HG02884 (cell line): ENCODE results near the gene PLSCR4.
"Not testable (repeated sequence)": the region's sequence is repeated elsewhere in the genome, so short reads cannot be mapped to it uniquely, and the experiment has no call there.

Experiments
- ATAC-seq: cut with Tn5 transposase; IDR thresholded peaks from one replicate; pipeline ENCODE4 v1.9.1; 2021; ENCODE audit warnings: mild to moderate bottlenecking, moderate library complexity; ENCODE audit not compliant: unreplicated experiment

PLSCR4 gene, protein sequence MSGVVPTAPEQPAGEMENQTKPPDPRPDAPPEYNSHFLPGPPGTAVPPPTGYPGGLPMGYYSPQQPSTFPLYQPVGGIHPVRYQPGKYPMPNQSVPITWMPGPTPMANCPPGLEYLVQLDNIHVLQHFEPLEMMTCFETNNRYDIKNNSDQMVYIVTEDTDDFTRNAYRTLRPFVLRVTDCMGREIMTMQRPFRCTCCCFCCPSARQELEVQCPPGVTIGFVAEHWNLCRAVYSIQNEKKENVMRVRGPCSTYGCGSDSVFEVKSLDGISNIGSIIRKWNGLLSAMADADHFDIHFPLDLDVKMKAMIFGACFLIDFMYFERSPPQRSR

DNA sequence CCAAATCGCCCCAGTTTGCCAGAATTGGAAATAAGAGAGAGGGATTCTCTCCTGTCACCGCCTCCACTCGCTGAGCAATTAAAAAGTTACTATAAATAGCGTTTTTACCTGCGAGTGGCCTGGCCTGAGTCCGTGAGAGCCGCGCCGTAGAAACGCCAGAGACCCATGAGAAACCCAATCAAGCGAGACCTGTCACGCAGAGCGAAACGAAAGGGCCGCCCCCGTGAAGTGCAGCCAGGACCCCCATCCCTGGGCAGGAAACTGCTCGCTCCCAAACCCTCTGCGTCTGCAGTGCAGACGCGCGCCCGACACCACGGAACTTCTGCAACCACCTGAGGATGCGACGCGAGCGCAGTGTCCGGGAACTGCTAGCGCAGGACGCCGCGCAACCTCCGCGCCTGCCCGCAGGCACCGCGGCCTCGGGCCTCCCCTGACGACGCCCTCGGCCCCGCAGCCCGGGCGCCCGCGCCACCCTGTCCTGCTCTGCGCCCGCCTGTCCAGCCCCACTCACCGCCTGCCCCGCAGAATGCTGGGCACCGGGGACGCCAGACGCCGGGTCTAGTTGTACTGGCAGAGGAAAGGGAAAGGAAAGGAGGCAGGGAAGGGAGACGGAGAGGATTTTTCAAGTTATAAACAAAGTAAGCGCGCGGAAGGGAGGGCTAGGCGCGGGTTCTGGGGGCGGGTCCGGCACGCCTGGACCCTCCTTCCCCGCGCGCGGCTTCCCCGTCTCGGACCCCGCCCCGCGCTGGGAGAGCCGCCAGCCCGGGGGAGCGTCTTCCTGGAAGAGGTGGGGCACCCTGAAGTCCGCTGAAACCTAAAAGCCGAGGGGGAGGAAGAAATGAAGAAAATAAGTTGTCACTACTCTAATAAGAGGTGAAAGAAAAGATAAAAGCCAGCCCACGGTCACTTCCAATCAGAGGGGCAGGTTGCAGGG, at the start of gene PLSCR4:
TSS of gene PLSCR4 (minus strand) at position 657 of the 934 bp plus-strand sequence. CDS start 29,034 bp downstream, outside the sequence.
- ATAC-seq: peak; percentile 54

DNA sequence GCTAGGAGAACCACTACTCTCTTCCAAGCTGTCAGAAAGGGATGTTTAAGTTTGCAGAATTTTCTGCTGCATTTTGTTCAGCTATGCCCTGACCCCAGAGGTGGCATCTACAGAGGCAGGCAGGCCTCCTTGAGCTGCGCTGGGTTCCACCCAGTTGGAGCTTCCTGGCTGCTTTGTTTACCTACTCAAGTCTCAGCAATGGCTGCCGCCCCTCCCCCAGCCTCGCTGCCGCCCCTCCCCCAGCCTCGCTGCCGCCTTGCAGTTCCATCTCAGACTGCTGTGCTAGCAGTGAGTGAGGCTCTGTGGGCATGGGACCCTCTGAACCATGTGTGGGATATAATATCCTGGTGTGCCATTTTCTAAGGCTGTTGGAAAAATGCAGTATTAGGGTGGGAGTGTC, 42.5 kb upstream of the PLSCR4 start:
- ATAC-seq: not testable (repeated sequence)

DNA sequence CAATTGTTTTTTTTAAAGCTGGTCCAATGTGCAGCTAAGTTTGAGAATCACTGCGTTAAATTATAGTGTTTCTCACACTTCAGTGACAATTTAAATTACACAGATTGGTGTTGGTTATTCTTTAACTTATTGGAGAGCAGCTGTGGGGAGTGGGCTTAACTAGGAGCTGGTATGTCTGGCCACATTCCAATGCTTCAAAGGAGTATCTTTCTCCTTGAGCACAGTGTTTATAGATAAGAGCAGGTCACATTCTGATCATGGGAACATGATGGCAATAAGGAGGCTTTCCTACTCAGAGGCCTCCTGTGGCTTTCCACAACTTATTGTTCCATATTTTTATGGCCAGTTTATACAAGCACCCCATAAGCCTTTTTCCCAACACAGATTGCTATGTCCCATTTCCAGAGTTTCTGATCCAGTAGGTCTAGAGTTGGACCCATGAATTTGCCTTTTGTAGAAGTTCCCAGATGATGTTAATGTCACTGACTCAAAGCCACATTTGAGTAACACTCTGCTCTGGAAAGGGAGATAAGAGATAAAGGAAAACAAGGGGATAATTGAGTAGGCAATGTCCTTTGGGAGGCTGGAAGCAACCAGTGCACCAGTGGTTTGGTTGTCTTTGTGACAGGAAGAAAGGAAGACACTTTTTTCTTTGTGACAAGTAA, 33.0 kb upstream of the PLSCR4 start:
- ATAC-seq: no peak

DNA sequence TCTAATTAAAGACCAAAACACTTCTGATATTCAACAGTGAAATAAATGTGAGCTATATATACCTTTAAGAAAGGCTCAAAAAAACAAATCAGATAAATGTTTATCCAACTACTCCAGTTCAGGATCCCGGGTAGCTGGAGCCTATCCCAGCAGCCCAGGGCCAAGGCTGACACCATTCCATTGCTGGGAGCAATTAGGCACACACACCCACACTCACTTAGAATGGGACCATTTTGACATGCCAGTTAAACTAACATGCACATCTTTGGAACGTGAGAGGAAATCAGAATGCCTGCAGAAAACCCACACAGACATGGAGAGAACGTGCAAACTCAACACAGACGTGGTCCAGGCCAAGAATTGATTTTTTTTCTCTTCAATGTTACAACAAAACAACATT, 30.0 kb upstream of the PLSCR4 start:
- ATAC-seq: no peak

DNA sequence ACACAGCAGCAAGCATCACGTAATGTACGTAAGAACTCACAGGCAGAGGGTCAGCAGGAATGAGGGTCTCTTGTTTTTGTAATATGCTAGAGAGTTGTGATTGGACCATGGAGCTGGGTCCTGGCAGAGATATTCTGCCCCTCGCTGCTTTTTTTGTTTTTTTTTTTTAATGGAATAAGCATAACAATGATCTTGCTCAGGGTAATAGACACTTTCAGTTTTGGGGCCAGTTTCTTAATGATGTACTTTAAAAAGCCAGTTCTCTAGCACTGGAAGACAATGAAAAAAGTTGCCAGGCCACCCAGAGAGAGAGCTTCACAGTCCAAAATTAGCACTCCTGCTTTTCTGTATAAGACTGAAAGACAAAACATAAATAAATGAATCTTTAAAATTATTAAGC, 29.0 kb upstream of the PLSCR4 start:
- no peak for ATAC-seq

DNA sequence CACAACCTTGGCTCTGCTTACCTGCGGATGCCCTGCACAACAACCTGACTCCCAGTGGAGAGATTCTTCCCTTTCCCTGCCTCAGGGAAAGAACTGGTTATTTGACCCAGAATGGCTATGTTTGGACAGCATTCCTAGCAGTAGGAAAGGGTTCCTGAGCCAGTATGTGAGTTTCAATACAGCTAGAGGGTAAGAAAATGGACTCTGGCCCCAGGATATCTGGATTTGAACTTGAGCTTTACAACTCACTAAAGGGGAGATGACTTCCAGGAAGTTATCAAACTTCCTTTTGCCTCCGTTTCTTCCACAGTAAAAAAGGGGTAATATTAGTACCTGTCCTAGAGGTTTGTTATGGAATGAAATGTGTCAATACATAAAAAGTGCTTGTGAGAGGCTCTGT, 28.1 kb upstream of the PLSCR4 start:
- no peak for ATAC-seq

DNA sequence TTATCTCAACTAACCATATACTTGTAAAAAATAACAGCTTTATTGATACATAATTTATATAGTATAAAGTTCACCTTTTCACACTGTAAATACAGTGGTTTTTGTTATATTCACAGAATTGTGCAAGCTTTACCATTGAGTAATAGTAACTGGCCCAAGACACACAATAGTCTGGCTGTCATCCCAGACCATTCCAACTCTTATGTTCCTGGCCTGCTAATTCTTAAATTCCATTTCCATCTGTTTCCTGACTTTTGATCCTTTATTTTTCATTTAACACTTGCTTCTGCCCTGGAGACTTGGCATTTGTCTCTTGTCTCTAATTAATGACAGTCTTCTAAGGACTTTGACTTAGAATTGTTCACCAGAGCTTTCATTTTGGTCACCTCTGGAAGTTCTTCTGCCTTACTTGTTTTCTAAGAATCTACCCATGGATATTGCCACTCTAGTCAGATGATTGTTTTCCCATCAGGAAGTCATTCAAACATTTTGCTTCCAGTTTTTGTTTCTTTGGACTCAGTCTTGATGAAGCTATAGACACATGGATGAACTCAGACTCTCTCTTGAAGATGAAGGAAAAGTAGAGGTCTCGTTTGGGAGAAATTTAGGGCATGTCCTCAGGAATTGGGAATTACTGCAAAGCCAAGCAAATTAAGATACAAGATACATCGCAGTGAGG, 27.2 kb upstream of the PLSCR4 start:
- no peak for ATAC-seq

DNA sequence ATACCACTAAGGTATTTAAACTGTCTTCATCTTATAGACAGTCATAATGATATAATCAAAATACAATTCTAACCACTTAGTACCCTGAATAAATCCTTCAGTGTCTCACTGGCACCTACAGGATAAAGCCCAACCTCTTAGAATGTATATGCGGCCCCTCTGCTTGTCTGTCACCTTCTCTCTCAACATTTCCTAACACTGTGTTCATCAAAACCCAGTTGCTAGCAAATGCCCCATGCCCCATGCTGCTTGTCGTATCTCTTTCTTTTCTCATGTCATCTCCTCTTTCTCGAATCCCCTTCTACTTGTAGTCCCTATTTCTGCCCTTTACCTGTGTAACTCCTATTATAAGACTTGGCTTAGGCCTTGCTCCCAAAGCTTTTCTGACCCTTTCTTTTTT, 24.6 kb upstream of the PLSCR4 start:
- ATAC-seq: no peak

DNA sequence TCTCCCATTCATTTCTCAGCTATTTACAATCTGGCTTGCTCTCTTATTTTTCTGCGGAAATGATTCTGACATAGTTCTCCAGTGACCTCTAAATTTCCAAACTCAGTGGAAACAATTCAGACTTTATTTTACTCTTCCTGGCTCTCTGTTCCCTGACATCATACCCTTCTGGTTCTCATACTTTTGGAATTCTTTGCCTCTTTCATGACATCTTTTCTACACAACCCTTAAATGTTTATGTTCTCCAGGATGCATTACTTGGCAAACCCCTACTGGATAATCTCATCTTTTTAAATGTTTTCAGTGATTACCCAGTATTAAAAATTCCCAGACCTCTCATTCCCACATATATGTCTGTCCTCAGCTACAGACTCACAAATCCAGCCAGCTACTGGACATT, 23.9 kb upstream of the PLSCR4 start:
- no peak for ATAC-seq

DNA sequence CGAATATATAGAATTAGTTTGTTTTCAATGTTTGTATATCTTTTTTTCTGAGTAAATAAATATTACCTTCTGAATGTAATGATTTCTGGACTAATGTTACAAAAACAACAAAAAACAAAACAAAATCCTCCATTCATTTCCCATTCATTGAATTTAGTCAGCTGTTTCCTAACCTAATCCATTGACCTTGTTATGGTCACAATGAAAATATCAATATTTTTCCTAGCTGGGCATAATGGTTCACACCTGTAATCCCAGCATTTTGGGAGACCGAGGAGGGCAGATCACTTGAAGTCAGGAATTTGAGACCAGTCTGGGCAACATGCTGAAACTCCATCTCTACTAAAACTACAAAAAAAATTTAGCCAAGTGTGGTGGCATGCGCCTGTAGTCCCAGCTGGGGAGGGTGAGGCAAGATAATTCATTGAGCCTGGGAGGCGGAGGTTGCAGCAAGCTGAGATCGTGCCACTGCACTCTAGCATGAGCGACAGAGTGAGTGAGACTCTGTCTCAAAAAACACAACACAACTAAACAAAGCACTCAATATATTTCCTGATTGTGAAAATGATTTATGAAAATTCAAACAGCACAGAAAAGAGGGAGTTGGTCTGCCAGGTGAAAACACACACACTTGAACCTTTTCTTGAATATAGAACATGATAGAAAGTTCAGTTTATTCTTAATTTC, 23.0 kb upstream of the PLSCR4 start:
- no peak for ATAC-seq

DNA sequence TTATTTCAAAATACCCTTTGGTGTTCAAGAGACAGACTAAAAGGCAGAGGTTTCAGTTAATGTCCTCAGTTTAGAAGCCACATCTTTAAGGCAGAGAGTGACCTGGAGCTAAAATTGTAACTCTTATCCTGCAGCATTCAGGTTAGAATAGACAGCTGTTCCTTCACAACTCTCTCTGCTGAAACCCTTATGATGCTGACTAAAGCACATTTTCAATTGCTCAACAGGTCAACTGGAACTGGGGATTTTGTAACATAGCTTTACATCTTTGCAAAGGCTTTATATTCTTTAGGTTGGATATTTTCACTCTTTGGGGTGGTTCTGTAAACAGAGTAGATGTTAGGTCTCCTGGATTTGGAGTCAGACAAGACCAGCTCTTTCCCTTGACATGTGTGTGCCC, 20.3 kb upstream of the PLSCR4 start:
- ATAC-seq: no peak

DNA sequence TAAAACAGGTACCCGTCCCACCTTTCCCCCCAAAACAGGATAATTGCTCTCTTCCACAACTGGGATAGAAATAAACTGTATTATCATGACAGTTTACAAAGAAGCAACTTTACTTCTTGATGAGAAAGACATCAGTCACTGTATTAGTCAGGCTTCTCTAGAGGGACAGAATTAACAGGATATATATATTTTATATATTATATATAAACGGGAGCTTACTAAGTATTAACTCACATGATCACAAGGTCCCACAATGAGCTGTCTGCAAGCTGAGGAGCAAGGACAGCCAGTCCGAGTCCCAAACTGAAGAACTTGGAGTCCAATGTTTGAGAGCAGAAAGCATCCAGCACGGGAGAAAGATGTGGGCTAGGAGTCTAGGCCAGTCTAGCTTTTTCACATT, 18.4 kb upstream of the PLSCR4 start:
- ATAC-seq: no peak

DNA sequence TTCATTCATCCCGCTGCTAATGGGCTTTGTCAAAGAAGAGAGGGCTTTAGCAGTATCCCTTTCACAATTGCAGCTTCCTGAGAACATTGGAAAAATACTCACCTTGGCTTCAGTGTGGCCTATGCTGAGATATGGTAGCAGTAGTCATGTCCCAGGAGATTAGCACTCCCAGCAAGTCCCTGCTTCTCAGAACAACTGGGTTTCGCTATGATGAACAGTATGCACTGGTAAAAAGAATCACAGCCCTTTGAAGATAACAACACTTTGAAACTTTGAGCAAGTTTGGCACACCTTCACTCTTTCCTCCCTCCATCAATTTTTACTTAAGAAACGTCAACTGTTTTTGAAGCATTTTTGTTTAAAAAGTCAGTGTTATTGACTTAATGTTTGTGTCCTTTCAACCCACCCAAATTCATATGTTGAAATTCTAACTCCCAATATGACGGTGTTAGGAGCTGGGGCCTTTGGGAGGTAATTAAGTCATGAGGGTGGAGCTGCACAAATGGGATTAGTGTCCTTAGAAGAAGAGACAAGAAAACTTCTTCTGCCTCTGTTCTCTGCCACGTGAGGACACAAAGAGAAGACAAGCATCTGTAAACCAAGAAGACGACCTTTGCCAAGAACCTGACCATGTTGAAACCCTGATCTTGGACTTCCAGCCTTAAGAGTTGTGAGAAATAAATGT, 17.8 kb upstream of the PLSCR4 start:
- no peak for ATAC-seq

DNA sequence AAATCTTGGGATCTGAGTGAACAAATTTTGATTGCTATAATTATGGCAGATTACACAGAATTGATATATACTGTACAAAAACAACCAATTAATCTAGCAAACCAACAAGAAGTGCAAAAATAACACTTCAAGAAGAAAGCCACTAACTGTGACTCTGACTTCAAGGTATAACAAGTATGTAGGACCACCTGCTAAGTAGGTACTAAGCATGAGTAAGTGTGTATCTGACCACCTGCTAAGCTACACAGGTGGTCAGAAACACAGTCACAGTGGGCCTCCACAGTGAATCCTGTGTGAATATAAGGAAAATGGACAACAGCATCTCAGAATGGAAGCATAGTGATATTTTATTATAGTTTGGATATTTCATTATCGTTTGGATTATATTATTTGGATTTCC, 14.8 kb upstream of the PLSCR4 start:
- ATAC-seq: no peak

DNA sequence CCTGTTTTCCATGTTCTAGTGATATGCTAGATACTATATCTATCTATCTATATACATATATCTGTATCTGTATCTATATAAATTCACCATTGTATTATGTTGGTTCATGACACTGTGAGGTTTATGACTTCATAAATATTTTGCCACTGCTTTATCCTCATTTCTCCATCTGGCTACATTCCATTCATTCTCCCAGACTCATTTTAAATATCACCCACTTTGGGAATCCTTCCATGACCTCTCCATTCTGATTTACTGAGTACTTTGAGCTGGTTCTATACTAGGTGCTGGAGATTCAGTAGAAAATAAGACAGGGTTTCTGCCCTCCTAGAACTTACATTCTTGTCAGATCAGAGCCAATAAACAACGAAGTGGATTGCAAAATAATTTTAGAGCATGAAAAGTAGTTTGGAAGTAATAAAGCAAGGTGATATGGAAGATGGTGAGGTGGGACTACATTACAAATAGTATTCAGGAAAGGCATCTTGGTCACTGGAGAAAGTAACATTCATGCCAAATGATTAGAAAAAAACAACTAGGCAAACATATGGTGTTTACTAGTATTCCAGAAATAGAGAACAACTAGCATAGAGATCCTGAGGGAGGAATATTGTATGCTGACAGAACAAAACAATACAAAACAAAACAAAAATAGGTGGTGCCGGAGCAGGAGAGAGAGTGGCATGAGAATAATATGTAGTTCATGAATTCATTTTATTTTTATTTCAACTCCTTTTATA, 11.6 kb upstream of the PLSCR4 start:
- ATAC-seq: no peak

DNA sequence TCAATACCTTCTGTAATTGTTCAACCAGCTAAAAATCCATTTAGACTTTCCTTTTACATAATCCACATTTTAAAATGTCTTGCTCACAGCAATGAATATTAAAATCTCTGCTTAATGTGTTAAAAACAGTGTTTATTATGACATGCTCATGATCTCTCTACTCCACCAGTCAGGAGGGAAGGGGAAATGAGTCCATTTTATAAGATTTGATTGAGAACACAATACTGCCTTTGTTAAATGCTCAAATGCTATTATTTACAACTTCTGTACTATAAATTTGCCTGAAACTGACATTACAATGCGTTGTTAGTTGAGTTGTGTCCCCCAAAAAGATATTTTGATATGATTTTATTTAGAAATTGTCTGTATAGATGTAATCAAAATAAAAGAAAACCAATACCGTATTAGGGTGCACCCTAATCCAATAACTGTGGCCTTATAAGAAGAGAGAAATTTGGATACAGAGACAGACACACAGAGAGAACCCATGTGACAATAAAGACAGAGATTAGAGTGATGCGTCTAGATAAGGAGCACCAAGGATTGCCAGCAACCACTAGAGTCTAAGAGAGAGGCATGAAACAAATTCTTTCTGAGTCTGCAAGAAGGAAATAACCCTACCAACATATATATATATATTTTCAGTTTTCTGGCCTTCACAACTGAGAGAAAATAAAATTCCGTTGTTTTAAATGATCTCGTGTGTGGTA, 9.1 kb upstream of the PLSCR4 start:
- ATAC-seq: no peak

DNA sequence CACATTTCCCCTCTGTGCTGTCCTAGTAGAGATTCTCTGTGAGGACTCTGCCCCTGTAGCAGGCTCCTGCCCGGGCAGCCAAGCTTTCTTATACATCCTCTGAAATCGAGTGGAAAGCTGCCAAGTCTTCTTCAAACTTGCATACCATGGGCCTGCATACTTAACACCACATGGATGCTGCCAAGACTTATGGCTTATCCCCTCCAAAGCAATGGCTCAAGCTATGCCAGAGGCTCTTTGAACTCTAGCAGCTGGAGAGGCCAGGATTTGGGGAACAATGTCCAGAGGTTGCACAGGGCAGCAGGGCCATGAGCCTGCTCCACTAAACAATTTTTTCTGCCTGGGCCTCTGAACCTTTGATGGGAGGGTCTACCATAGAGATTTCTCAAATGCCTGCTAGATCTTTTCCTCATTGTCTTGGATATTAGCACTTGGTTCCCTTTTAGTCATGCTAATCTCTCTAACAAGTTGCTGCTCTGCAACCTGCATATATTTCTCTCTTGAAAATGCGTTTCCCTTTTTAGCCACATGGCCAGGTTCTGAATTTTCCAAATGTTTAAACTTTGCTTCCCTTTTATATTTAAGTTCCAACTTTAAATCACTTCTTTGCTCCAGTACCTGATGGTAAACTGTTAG, 6.1 kb upstream of the PLSCR4 start:
- no peak for ATAC-seq

DNA sequence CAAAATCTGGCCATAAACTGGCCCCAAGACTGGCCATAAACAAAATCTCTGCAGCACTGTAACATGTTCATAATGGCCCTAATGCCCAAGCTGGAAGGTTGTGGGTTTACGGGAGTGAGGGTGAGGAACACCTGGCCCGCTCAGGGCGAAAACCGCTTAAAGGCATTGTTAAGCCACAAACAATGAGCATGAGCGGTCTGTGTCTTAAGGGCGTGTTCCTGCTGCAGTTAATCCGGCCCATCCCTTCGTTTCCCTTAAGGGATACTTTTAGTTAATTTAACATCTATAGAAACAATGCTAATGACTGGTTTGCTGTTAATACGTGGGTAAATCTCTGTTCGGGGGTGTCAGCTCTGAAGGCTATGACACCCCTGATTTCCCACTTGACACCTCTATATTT, 1.5 kb upstream of the PLSCR4 start:
- ATAC-seq: not testable (repeated sequence)
